MM.1S (cell line): ENCODE measurements around the gene APOL3.
"Not testable (repeated sequence)": the region's sequence is repeated elsewhere in the genome, so short reads cannot be mapped to it uniquely, and the experiment has no call there.

Experiments used
- DNase-seq: peaks from one replicate; pipeline ENCODE4 v3.0.0-alpha.2; 2015
- H2AFZ ChIP-seq: fragments of 300-600 bp; sonication (generic); 2 replicates; pipeline ENCODE4 v1.6.0; 2016; ENCODE audit warnings: antibody characterized with exemption, low read length
- H3F3A ChIP-seq: fragments of 300-600 bp; sonication (generic); 2 replicates; pipeline ENCODE4 v1.6.1; 2016; ENCODE audit warnings: mild to moderate bottlenecking, antibody characterized with exemption, low read length, moderate library complexity, mixed read lengths; ENCODE audit not compliant: insufficient read depth
- H3K27ac ChIP-seq: fragments of 300-600 bp; sonication (generic); 2 replicates; pipeline ENCODE4 v1.5.1; 2016; ENCODE audit warnings: mild to moderate bottlenecking, low read length
- H3K27me3 ChIP-seq: fragments of 300-600 bp; sonication (generic); replicated peaks from 2 replicates; pipeline ENCODE4 v1.6.0; 2016; ENCODE audit warnings: low read length; ENCODE audit not compliant: insufficient read depth
- H3K36me3 ChIP-seq: fragments of 300-600 bp; sonication (generic); replicated peaks from 2 replicates; pipeline ENCODE4 v1.6.1; 2016; ENCODE audit warnings: mild to moderate bottlenecking, low read length, mixed read lengths; ENCODE audit not compliant: insufficient read depth
- H3K4me1 ChIP-seq: fragments of 300-600 bp; sonication (generic); 2 replicates; pipeline ENCODE4 v1.6.1; 2016; ENCODE audit warnings: low read length, mixed read lengths
- H3K4me2 ChIP-seq: fragments of 300-600 bp; sonication (generic); 2 replicates; pipeline ENCODE4 v1.6.0; 2016; ENCODE audit warnings: low read depth, low read length
- H3K4me3 ChIP-seq: fragments of 300-600 bp; sonication (generic); 2 replicates; pipeline ENCODE4 v1.5.1; 2016; ENCODE audit warnings: low read length, mixed read lengths
- H3K79me2 ChIP-seq: fragments of 300-600 bp; sonication (generic); 2 replicates; pipeline ENCODE4 v1.6.1; 2016; ENCODE audit warnings: mixed run types, low read length, mixed read lengths
- H3K9ac ChIP-seq: fragments of 300-600 bp; sonication (generic); 2 replicates; pipeline ENCODE4 v1.6.1; 2016; ENCODE audit warnings: low read length, mixed read lengths
- H3K9me2 ChIP-seq: fragments of 300-600 bp; sonication (generic); replicated peaks from 2 replicates; pipeline ENCODE4 v1.6.1; 2016; ENCODE audit warnings: mild to moderate bottlenecking, low read length, mixed read lengths; ENCODE audit not compliant: insufficient read depth
- H3K9me3 ChIP-seq: fragments of 300-600 bp; sonication (generic); replicated peaks from 2 replicates; pipeline ENCODE4 v1.6.1; 2016; ENCODE audit warnings: mild to moderate bottlenecking, low read length, mixed read lengths; ENCODE audit not compliant: insufficient read depth
- H4K20me1 ChIP-seq: fragments of 300-600 bp; sonication (generic); 2 replicates; pipeline ENCODE4 v1.6.1; 2016; ENCODE audit warnings: mild to moderate bottlenecking, low read length, moderate library complexity, mixed read lengths; ENCODE audit not compliant: insufficient read depth
- EZH2 ChIP-seq: fragments of 300-600 bp; sonication (generic); optimal IDR thresholded peaks from 2 replicates; pipeline ENCODE3; 2017; ENCODE audit warnings: low read depth, mild to moderate bottlenecking, antibody characterized with exemption, low read length, mixed read lengths
- EZH2phosphoT487 ChIP-seq: fragments of 300-600 bp; sonication (generic); IDR thresholded peaks from 2 replicates; pipeline ENCODE4 v1.6.1; 2018; ENCODE audit warnings: antibody characterized with exemption, low read length
- TF ChIP-seq, protein P1 (sequence below): fragments of 300-600 bp; sonication (generic); IDR thresholded peaks from 2 replicates; pipeline ENCODE4 v1.5.1; 2016; ENCODE audit warnings: antibody characterized with exemption, low read length, mixed read lengths

APOL3 gene

DNA sequence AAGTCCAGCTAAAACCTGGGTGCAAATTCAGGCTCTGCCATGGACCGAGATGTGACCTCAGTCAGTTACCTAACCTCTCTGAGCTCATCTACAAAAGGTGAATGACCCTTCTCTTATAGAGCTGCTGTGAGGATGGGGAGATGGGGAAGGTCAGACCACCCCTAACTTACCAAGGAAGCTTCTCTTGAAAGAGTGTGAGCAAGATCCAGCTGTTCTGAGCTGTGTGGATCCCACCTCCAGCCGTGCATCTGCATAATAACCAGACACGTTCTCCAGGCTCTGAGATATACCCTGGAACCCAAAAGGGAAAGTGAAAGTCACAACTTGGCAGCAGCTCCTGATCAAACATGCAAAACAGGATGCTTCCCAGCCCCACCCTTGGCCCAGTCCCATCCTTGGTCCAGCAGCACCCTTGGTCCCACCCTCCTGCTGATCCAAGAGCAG lies at the start of gene APOL3:
APOL3 (minus strand) TSS at position 257 of the 444 bp plus-strand sequence. CDS start 11,700 bp downstream, outside the sequence.
- H2AFZ ChIP-seq, result peak within 1 kb of the TSS; percentile 51
- TF ChIP-seq EZH2phosphoT487, result no peak
- TF ChIP-seq, protein P1, sequence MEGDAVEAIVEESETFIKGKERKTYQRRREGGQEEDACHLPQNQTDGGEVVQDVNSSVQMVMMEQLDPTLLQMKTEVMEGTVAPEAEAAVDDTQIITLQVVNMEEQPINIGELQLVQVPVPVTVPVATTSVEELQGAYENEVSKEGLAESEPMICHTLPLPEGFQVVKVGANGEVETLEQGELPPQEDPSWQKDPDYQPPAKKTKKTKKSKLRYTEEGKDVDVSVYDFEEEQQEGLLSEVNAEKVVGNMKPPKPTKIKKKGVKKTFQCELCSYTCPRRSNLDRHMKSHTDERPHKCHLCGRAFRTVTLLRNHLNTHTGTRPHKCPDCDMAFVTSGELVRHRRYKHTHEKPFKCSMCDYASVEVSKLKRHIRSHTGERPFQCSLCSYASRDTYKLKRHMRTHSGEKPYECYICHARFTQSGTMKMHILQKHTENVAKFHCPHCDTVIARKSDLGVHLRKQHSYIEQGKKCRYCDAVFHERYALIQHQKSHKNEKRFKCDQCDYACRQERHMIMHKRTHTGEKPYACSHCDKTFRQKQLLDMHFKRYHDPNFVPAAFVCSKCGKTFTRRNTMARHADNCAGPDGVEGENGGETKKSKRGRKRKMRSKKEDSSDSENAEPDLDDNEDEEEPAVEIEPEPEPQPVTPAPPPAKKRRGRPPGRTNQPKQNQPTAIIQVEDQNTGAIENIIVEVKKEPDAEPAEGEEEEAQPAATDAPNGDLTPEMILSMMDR, result no peak
- TF ChIP-seq EZH2, result no peak
- H3F3A ChIP-seq, result peaks cover 47% of the 10 kb centered on the region
- H3K9ac ChIP-seq, result peak within 1 kb of the TSS; percentile 53
- no peaks in the 10 kb centered on the region for H4K20me1 ChIP-seq
- peak within 1 kb of the TSS; percentile 76 for H3K4me2 ChIP-seq
- H3K4me1 ChIP-seq, result peaks cover 67% of the 10 kb centered on the region
- H3K36me3 ChIP-seq, result no peaks in the 10 kb centered on the region
- peak within 1 kb of the TSS; percentile 76 for H3K27ac ChIP-seq
- H3K4me3 ChIP-seq, result peak within 1 kb of the TSS; percentile 66
- no peaks in the 10 kb centered on the region for H3K9me3 ChIP-seq
- DNase-seq, result peak; percentile 75
- no peaks in the 10 kb centered on the region for H3K9me2 ChIP-seq
- peaks cover 45% of the 10 kb centered on the region for H3K79me2 ChIP-seq
- H3K27me3 ChIP-seq, result no peaks in the 10 kb centered on the region

GRCh38 chr22:36210224-36210623 lies 49.7 kb upstream of the APOL3 start:
- TF ChIP-seq EZH2 (no peak), EZH2phosphoT487 (no peak)
- TF ChIP-seq, protein P1, result no peak
- 0 out of 2 replicates have a peak, but pooled peaks cover 3% of the 10 kb centered on the region for H3F3A ChIP-seq
- no peak overlapping the region for H2AFZ ChIP-seq
- H3K4me3 ChIP-seq, result no peak overlapping the region
- no peak overlapping the region for H3K27ac ChIP-seq
- H3K4me2 ChIP-seq, result no peak overlapping the region
- no peaks in the 10 kb centered on the region for H3K27me3 ChIP-seq
- H3K9me2 ChIP-seq, result no peaks in the 10 kb centered on the region
- no peaks in the 10 kb centered on the region for H3K36me3 ChIP-seq
- H3K9me3 ChIP-seq, result no peaks in the 10 kb centered on the region
- no peak for DNase-seq
- no peak overlapping the region for H3K9ac ChIP-seq
- no peaks in the 10 kb centered on the region for H4K20me1 ChIP-seq
- H3K79me2 ChIP-seq, result no peaks in the 10 kb centered on the region
- H3K4me1 ChIP-seq, result no peaks in the 10 kb centered on the region

DNA sequence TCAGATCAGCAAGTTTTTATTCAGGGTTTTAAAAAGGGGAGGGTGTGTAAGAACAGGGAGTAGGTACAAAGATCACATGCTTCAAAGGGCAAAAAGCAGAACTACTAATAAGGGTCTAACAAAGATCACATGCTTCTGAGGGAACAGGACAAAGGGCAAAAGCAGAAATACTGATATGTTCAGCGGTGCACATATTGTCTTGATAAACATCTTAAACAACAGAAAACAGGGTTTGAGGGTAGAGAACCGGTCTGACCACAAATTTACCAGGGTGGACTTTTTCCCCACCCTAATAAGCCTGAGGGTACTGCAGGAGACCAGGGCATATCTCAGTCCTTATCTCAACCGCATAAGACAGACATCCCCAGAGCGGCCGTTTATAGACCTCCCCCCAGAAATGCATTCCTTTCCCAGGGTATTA lies 48.9 kb upstream of the APOL3 start:
- H3K4me1 ChIP-seq, H3K36me3 ChIP-seq, H4K20me1 ChIP-seq, H3K27ac ChIP-seq, H3K79me2 ChIP-seq, H3K9me3 ChIP-seq, H3K4me2 ChIP-seq, H3K27me3 ChIP-seq, H3K4me3 ChIP-seq, H2AFZ ChIP-seq, H3F3A ChIP-seq, H3K9ac ChIP-seq, H3K9me2 ChIP-seq, DNase-seq: not testable (repeated sequence)

DNA sequence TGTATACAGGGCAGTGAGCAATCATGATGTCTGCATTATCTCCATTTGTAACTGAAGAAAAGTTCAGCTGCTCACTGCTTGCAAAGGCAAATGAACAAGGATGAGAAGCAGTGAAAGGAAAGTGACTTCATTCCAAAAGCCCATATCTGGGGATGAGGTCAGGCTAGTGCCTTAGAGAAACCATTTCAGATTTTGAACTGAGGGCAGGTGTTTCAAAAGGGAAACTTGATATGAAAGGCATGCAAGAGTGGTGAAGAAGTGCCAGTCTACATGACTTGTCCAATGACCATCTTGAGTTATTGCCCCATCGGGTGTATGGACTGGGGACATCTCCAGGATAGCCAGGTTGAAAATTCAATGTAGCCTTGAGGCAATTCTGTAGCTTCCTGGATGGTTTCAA lies 48.4 kb upstream of the APOL3 start:
- DNase-seq, result no peak
- Histone ChIP-seq H3F3A (0 out of 2 replicates have a peak, but pooled peaks cover 3% of the 10 kb centered on the region), H3K9me3 (no peaks in the 10 kb centered on the region), H3K36me3 (no peaks in the 10 kb centered on the region), H2AFZ (no peak overlapping the region), H3K4me2 (no peak overlapping the region), H3K4me1 (no peaks in the 10 kb centered on the region), H3K27me3 (no peaks in the 10 kb centered on the region), H4K20me1 (no peaks in the 10 kb centered on the region), H3K27ac (no peak overlapping the region), H3K9me2 (no peaks in the 10 kb centered on the region), H3K4me3 (no peak overlapping the region), H3K79me2 (no peaks in the 10 kb centered on the region), H3K9ac (no peak overlapping the region)
- no peak for TF ChIP-seq EZH2
- TF ChIP-seq EZH2phosphoT487, result no peak
- TF ChIP-seq, protein P1, result no peak
